ENCODE measurements around the gene YAP1.

YAP1 gene

GRCh38 chr11:102109896-102110760, at the start of gene YAP1:
YAP1 (plus strand) TSS chr11:102110447; CDS start chr11:102110849, 402 bp downstream.
- peak; percentile 96 for DNase-seq (ENCODE audit: low read depth)

- peak; percentile 25 for DNase-seq (ENCODE audit: low read depth)
Observed at GRCh38 chr11:102061276-102061675, 49.0 kb upstream of the YAP1 start.

- no peak for DNase-seq (ENCODE audit: low read depth)
Observed at GRCh38 chr11:102062106-102062505, 48.1 kb upstream of the YAP1 start.

- DNase-seq (ENCODE audit: low read depth): no peak
Observed at GRCh38 chr11:102064316-102064715, 45.9 kb upstream of the YAP1 start.

- no peak for DNase-seq (ENCODE audit: low read depth)
Observed at GRCh38 chr11:102070766-102071165, 39.5 kb upstream of the YAP1 start.

- DNase-seq (ENCODE audit: low read depth): no peak
Observed at GRCh38 chr11:102071497-102072472, 38.5 kb upstream of the YAP1 start.

- no peak for DNase-seq (ENCODE audit: low read depth)
Observed at GRCh38 chr11:102073253-102073652, 37.0 kb upstream of the YAP1 start.

- no peak for DNase-seq (ENCODE audit: low read depth)
Observed at GRCh38 chr11:102079625-102080024, 30.6 kb upstream of the YAP1 start.

- no peak for DNase-seq (ENCODE audit: low read depth)
Observed at GRCh38 chr11:102081313-102081712, 28.9 kb upstream of the YAP1 start.

- peak; percentile 32 for DNase-seq (ENCODE audit: low read depth)
Observed at GRCh38 chr11:102085864-102086551, 24.2 kb upstream of the YAP1 start.

GRCh38 chr11:102097186-102097585, 13.1 kb upstream of the YAP1 start:
- no peak for DNase-seq (ENCODE audit: low read depth)

GRCh38 chr11:102099755-102100154, 10.5 kb upstream of the YAP1 start:
- DNase-seq (ENCODE audit: low read depth): no peak

- no peak for DNase-seq (ENCODE audit: low read depth)
Observed at GRCh38 chr11:102108734-102109440, 1.4 kb upstream of the YAP1 start.

- no peak for DNase-seq (ENCODE audit: low read depth)
Observed at GRCh38 chr11:102110761-102111010, 439 bp downstream of the YAP1 start.

- peak; percentile 84 for DNase-seq (ENCODE audit: low read depth)
Observed at GRCh38 chr11:102111011-102111786, 952 bp downstream of the YAP1 start.

GRCh38 chr11:102111787-102112508, 1.7 kb downstream of the YAP1 start:
- peak; percentile 92 for DNase-seq (ENCODE audit: low read depth)

GRCh38 chr11:102112509-102112821, 2.2 kb downstream of the YAP1 start:
- no peak for DNase-seq (ENCODE audit: low read depth)

GRCh38 chr11:102114032-102114431, 3.8 kb downstream of the YAP1 start:
- DNase-seq (ENCODE audit: low read depth): no peak

- peak; percentile 90 for DNase-seq (ENCODE audit: low read depth)
Observed at GRCh38 chr11:102115557-102115956, 5.3 kb downstream of the YAP1 start.

- no peak for DNase-seq (ENCODE audit: low read depth)
Observed at GRCh38 chr11:102116453-102117205, 6.4 kb downstream of the YAP1 start.

Data from iris pigment epithelial cell (primary cell).